Hematopoietic multipotent progenitor cell treated with erythropoietin and hydrocortisone succinate and interleukin-3 and kit ligand, for 8 days (in vitro differentiated cells): ENCODE measurements around the gene DCBLD2.

Experiments
- DNase-seq: peaks from one replicate; pipeline ENCODE4 v3.0.0-alpha.2; 2015

DCBLD2 gene

DNA sequence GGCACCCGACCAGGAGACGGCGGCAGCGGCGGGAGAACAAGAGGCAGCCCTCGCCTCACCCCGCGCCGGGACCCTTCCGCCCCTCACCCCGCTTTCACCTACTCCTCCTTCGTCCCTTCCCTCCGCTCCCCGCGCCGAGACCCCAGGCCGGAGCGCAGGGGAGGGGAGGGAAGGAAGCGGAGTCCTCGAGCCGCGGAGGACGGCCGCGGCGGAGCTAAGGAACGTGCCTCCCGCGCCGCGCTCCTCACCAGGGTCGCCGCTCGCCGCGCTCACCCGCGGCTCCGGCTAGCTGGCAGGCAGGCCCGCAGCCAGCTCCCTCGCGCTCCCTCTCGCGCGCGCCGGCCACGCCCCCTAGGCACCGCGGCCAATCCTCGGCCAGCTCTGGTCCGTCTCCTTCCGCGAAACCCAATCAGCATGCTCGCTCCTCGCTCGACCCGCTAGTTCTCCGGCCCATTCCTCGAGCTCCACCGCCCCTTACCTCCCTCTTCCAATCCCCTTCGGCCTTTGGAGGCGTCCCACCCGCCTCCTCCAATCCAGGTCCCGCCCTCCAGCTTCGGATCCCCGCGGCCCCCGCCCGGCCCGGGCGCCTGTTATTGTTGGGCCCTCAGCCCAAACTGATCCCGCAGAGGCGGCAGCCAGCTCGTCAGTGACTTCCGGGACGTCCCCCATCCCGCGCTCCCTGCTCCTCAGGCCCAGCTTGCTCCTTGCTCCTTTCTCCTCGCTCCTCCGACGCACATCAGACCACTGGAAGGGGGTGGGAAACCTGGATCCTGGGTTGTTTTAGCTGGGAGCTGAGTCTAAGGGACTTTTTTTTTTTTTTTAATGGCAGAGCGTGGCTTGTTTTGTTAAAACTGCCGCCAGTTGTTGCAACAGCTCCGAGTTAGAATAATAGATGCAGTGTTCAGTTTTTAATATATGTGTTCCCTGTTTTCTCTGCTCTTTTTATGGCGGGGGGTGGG is at the start of gene DCBLD2:
Gene DCBLD2 (minus strand): TSS at position 304 of the 959 bp plus-strand sequence. CDS start 369 bp downstream, outside the sequence.
- peak; percentile 99 for DNase-seq

DNA sequence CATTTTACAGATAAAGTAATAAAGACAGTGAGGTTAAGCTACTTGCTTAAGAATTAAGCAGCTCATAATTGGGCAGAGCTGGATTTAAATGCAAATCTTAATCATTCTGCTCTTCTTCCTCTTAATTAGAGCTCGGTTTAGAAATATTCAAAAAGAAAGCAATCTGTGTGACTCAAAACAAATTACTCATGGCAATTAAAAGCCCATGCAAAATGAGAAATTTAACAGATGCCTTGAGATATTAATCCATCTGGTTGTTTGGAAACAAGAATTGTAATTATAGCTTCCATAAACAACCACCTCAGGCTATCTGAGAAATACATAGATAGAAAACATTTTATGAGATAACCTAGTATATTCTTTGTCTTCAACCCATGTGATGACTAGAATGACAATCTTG is 44.2 kb upstream of the DCBLD2 start:
- DNase-seq, result no peak

DNA sequence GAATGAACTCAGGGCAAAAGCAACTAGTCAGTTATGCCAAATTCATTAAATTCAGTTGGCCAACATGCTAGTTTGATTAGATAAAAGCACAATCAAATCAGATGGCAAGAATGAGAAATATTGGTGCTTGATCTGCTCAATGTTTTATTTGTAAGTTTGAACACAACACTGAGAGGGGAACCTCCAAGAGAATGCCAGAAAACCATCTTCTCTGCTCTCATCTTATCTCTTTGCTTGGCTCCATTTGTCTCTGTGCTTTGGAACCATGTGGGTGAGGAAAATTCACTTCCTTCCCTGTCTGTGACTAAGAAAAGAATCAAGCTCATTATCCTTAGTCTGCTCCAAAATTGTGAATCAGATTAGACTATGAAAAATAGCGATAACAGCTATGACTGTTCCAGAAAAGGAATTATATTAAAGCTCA is 43.6 kb upstream of the DCBLD2 start:
- no peak for DNase-seq

GRCh38 chr3:98930413-98930812 is 28.9 kb upstream of the DCBLD2 start:
- DNase-seq, result no peak

- no peak for DNase-seq
Measured at GRCh38 chr3:98921957-98922356, 20.5 kb upstream of the DCBLD2 start.

DNA sequence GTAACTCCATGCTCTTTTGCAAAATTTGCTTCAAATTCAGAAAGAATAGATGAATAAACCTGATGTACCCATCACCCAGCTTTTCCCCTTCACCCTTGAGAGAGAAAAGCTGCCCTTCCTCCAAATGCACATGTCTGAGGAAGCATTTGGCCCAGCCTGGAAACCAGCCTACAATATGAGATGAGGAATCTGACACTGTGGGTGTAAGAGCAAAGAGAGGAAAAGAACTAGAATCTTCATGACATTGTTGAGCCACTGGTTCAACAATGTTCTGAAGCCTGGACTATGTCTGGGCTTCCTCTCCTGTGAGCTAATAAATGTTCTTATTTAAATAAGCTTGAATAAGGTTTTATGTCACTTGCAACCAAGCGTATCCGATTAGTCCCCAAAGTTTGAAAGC is 18.7 kb upstream of the DCBLD2 start:
- DNase-seq, result no peak

GRCh38 chr3:98918586-98918985 is 17.1 kb upstream of the DCBLD2 start:
- DNase-seq, result no peak

GRCh38 chr3:98917608-98918007 is 16.1 kb upstream of the DCBLD2 start:
- DNase-seq, result no peak

DNA sequence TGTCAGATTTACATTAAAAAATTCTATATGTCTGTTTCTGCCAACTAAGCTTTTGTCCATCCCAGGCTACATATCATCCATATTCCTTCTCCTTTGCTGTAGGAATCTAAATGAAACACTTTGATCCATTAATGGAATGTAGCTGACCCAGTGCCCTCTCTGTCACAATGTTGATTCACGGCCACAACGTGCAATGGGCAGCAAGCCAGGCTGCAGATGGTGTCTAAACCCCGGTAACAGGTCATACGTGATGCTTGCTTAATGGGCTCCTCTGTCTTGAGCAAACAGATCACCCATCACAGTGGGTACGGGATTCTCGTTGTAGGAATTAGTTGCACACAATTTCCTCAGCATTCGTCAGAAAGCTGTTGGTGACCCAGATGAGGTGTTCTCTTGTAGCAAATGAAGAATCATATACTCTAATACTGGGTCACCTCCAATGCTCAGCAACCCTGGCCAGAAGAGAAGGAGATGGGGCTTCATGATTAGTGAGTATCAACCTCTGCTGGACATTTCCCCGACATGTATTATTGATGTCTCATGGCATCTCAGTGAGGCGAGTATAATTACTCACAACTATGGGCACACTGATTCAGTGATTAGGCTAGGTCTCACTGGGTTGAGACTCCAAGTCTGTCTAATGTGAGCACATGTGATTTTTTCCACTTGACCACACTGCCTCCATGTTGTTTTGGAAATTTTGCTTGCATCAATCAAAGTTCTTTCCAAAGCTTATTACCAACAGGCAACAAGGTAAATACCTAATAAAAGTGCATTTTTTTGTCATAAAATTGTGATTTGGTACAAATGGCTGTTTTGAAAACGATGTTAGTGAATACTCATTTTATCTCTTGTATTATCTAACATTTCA is 12.9 kb upstream of the DCBLD2 start:
- no peak for DNase-seq

- DNase-seq, result no peak
Measured at GRCh38 chr3:98912448-98912847, 11.0 kb upstream of the DCBLD2 start.

DNA sequence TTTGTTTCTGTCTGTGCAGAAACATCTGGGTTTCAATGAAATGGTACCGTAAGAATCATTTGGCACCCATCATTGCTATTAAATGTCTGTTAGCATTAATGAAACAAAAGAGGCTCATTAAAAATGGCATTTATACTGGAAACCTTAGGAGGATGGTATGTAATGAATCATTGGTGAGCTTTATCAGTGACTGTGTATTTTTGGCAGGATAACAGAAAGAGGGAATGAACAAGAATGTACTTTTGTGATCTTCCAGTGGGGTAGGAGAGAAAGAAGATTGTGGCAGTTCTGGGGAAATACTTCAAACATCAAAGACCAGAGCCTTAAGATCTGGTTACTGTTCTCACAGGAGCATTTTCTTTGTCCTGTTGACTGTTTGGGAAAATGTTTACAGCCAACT is 4.7 kb upstream of the DCBLD2 start:
- DNase-seq, result peak; percentile 17

DNA sequence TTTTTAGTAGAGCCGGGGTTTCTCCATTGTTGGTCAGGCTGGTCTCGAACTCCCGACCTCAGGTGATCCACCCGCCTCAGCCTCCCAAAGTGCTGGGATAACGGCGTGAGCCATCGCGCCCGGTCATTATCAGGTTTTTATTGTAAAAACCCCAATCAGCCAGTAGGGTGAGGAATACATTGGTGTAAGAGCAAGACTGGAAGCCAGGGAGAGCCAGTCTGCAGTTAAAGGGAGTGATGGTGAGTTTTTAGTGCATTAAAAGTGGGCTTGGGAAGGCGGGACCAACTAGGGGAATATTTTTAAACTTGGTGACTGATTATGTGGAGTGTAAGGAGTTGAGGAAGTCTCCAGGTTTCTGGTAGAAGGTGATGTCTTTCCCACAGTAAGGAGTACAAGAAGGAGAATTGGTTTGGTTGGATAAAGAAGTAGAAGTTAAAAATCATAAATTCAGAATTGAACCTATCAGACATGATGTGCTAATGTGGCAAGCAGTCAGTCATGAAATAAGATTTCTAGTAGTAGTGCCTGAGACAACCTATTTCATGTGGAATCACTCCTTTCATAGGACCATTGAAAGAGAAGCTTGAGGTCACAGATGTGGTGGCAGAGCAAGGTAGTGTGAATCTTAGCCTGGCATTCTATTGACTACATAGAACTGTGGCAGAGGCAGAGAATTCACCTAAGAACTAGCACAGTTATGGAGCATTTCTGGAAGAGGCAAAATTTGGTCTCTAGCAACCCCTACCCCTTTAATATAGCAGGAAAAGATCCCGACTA is 2.4 kb upstream of the DCBLD2 start:
- no peak for DNase-seq

- no peak for DNase-seq
Measured at GRCh38 chr3:98903099-98903498, 1.6 kb upstream of the DCBLD2 start.

DNA sequence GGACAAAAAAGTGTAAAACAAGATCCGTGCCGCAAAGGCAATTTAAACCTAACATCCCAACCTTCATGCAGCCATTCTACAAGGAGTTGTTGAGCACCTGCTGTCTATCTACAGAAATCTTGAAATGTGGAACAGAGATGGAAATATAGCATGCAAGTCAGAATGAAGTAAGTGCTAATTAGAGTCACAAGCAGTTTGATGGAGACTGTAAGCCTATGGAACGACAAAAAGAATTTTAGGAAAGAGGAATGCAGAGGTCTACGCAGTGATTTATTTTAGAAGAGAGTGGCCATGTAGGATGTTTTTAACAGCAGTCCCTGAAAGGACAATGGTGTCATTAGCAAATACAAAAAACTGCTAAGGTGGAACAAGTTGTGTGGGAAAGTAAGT is 851 bp upstream of the DCBLD2 start:
- DNase-seq, result no peak

GRCh38 chr3:98901119-98901391 is 440 bp downstream of the DCBLD2 start:
- DNase-seq, result peak; percentile 16

DNA sequence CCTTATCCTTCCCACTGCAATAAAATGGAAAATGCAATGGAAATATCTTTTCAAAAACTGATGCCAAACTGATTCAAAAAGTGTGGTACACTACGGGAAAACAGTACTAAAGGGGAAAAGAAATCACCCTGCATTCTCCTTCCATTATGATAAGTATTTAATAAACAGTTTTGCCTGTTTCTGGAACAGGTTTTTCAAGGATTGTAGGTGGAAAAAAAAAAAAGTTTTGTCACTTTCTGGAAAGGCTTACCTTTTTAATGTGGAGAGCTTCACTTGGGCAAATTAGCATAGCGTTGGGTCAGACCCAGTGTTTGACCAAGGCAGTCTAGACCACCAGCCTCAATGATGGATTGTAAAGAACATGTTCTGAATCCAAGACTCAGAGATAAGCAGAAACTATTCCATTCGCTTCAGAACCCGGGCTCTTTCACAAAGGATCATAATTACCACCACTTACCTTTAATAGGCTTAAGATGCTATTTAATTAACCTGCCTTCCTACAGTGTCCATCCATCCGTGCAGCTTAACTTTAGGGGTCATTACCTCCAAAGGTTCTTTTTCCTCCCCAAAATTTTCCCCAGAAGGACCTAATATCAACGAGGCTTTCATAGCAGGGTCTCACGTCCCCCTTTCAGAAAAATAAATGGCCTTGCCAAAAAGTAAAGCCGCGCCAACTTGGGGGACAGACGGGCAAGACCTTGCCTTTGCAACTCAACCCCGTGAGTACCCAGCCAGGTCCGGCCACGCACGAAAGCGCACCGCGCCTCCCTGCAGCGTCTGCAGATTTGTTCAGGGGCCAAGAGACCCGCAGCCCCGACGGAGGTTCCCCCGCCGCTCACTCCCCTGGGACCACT is 1.0 kb downstream of the DCBLD2 start:
- no peak for DNase-seq

DNA sequence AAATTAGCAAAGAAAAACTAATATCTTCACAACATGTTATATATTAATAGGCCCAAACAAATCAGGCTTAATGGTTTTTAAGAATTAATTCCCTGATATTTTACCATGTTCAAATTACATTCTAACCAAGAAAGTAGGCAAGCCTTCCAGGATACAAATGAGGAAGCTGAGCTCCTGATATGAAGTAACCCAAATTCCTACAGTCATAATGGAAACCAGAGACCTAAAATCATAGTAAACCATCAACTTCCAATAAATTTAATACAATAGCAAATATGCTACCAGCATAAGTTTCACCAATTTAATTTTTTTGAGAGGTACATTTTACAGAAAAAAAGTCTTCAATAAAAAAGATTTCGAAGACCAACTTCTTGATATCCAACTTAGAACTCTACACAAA is 3.8 kb downstream of the DCBLD2 start:
- no peak for DNase-seq

GRCh38 chr3:98894791-98895576 is 6.5 kb downstream of the DCBLD2 start:
- DNase-seq, result peak; percentile 52

DNA sequence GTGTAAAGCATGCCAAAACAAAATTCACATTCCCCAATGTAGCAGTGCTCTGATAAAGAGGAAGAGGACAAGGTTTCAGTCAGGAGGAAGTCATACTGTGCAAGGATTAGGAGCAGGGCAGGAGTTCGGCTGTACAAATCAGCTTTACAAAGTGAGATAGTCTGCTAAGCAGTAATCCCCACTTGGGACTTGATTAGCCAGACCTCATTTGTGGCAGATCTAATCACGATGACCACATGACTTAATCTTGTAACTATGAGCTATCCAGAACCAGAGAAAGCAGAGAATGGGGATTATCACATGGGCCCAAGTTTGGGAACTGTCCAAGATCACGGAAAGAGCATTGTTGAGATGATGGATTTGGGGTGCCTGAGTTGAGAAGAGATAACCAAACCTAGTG is 7.8 kb downstream of the DCBLD2 start:
- peak; percentile 31 for DNase-seq

- DNase-seq, result no peak
Measured at GRCh38 chr3:98892263-98892662, 9.2 kb downstream of the DCBLD2 start.
